ENCODE results near the gene C6orf89.

The C6orf89 gene

DNA sequence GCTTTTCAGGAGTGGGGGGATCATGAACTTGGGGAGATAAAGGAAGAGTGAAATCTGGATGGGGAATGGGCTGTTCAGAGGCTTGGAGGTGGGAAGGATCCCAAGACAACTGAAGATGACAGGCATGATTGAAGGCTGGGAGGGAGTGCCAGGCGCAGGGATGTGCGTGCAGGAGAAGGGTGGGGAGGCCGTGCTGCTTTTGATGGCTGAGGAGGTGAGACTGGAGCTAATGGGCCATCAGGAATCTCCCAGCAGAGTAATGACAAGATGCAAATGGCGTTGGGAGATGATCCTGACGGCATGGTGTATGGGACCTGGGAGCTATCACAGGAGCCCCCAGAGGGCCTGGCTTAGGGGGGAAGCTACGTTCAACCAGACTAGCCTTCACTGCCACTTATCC, 48.1 kb upstream of the C6orf89 start:
- no peak overlapping the region for H2AFZ ChIP-seq (ENCODE audit: low read length)
- no peaks in the 10 kb centered on the region; the same call in 1 of the 2 replicates for H3K36me3 ChIP-seq (ENCODE audit: insufficient read depth, low read length)
- H3K9ac ChIP-seq (ENCODE audit: low read length), result no peak overlapping the region
- no peaks in the 10 kb centered on the region for H3K79me2 ChIP-seq (ENCODE audit: insufficient read depth, low read length)
- no peaks in the 10 kb centered on the region for H4K20me1 ChIP-seq (ENCODE audit: insufficient read depth, low read length)
- H3K9me2 ChIP-seq (ENCODE audit: low read depth, low read length), result no peaks in the 10 kb centered on the region
- peaks cover 11% of the 10 kb centered on the region for H3K4me1 ChIP-seq (ENCODE audit: insufficient read depth, low read length, severe bottlenecking)
- peaks cover 9% of the 10 kb centered on the region; the same call in 1 of the 2 replicates for H3K27me3 ChIP-seq (ENCODE audit: insufficient read depth, low read length)
- no peak overlapping the region for H3K4me2 ChIP-seq (ENCODE audit: low read length)
- H3K4me3 ChIP-seq (ENCODE audit: low read depth, low read length, poor library complexity, severe bottlenecking), result no peak overlapping the region
- no peak for TF ChIP-seq EZH2 (IDR thresholded peaks at IDR 0.05; ENCODE audit: borderline replicate concordance, low read length)
- TF ChIP-seq, protein P1, sequence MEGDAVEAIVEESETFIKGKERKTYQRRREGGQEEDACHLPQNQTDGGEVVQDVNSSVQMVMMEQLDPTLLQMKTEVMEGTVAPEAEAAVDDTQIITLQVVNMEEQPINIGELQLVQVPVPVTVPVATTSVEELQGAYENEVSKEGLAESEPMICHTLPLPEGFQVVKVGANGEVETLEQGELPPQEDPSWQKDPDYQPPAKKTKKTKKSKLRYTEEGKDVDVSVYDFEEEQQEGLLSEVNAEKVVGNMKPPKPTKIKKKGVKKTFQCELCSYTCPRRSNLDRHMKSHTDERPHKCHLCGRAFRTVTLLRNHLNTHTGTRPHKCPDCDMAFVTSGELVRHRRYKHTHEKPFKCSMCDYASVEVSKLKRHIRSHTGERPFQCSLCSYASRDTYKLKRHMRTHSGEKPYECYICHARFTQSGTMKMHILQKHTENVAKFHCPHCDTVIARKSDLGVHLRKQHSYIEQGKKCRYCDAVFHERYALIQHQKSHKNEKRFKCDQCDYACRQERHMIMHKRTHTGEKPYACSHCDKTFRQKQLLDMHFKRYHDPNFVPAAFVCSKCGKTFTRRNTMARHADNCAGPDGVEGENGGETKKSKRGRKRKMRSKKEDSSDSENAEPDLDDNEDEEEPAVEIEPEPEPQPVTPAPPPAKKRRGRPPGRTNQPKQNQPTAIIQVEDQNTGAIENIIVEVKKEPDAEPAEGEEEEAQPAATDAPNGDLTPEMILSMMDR (IDR thresholded peaks at IDR 0.05; ENCODE audit: low read length), result no peak
- H3K27ac ChIP-seq (ENCODE audit: low read depth, low read length, poor library complexity, severe bottlenecking), result no peak overlapping the region
- H3F3A ChIP-seq (ENCODE audit: insufficient read depth, low read length), result no peaks in the 10 kb centered on the region
- peaks cover 7% of the 10 kb centered on the region for H3K9me3 ChIP-seq (ENCODE audit: low read length)

- TF ChIP-seq, protein P1 (IDR thresholded peaks at IDR 0.05; ENCODE audit: low read length), result no peak
- no peak for TF ChIP-seq EZH2 (IDR thresholded peaks at IDR 0.05; ENCODE audit: borderline replicate concordance, low read length)
- Histone ChIP-seq H3K9me3 (ENCODE audit: low read length) (no peaks in the 10 kb centered on the region), H3K79me2 (ENCODE audit: insufficient read depth, low read length) (no peaks in the 10 kb centered on the region), H3K9ac (ENCODE audit: low read length) (no peak within 1 kb of the TSS; the same call in 1 of the 2 replicates), H3K9me2 (ENCODE audit: low read depth, low read length) (no peaks in the 10 kb centered on the region), H3K27ac (ENCODE audit: low read depth, low read length, poor library complexity, severe bottlenecking) (no peak within 1 kb of the TSS), H3K4me3 (ENCODE audit: low read depth, low read length, poor library complexity, severe bottlenecking) (peak within 1 kb of the TSS; percentile 51), H2AFZ (ENCODE audit: low read length) (no peak within 1 kb of the TSS), H3K4me2 (ENCODE audit: low read length) (peak within 1 kb of the TSS; percentile 67), H3K27me3 (ENCODE audit: insufficient read depth, low read length) (peaks cover 9% of the 10 kb centered on the region; the same call in 1 of the 2 replicates), H3K36me3 (ENCODE audit: insufficient read depth, low read length) (no peaks in the 10 kb centered on the region), H3F3A (ENCODE audit: insufficient read depth, low read length) (no peaks in the 10 kb centered on the region), H4K20me1 (ENCODE audit: insufficient read depth, low read length) (no peaks in the 10 kb centered on the region), H3K4me1 (ENCODE audit: insufficient read depth, low read length, severe bottlenecking) (peaks cover 11% of the 10 kb centered on the region)
Observed at GRCh38 chr6:36838896-36839748, 46.6 kb upstream of the C6orf89 start, which contains the start of gene CPNE5. TSS of gene CPNE5 (minus strand) at chr6:36839444. CDS start at chr6:36839377, 67 bp downstream.

DNA sequence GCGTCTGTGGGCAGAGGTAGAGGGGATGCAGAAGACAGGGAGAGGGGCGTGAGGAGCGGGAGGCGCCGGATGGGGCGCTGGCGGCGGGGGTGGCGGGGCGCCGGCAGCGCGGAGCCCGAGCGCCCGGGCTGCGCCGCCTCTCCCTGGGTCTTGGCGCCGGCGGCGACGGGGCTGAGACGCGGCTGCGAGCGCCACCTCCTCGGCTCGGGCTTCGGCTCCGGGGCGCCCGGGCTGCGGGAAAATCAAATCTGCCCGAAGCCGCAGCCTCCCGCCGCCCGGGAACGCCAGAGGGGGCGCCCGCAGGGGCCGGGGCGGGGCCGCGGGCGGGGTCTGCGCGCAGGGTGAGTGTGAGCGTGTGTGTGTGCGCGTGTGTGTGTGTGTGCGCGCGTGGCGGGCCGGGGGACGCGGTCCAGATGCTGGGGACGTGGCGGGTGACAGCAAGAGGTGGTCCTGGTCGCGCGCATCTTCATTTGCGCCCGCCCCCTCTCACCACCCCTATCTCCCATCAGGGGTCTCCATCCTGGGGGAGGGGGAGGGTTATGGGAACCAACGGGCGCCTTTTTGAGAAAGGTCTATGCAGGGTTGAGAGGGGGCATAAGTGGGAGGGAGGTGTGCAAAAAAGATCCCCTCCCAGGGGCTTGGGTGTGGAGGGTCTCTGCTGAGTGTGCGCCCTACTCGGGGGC, 45.9 kb upstream of the C6orf89 start:
- Histone ChIP-seq H3K9me3 (ENCODE audit: low read length) (no peaks in the 10 kb centered on the region), H4K20me1 (ENCODE audit: insufficient read depth, low read length) (no peaks in the 10 kb centered on the region), H3K79me2 (ENCODE audit: insufficient read depth, low read length) (no peaks in the 10 kb centered on the region), H3K9ac (ENCODE audit: low read length) (no peak overlapping the region; the same call in 1 of the 2 replicates), H3K4me3 (ENCODE audit: low read depth, low read length, poor library complexity, severe bottlenecking) (peak overlapping the region; percentile 51), H3K27me3 (ENCODE audit: insufficient read depth, low read length) (peaks cover 9% of the 10 kb centered on the region; the same call in 1 of the 2 replicates), H3K36me3 (ENCODE audit: insufficient read depth, low read length) (no peaks in the 10 kb centered on the region), H2AFZ (ENCODE audit: low read length) (no peak overlapping the region), H3K4me2 (ENCODE audit: low read length) (peak overlapping the region; percentile 67), H3F3A (ENCODE audit: insufficient read depth, low read length) (no peaks in the 10 kb centered on the region), H3K27ac (ENCODE audit: low read depth, low read length, poor library complexity, severe bottlenecking) (no peak overlapping the region), H3K9me2 (ENCODE audit: low read depth, low read length) (no peaks in the 10 kb centered on the region), H3K4me1 (ENCODE audit: insufficient read depth, low read length, severe bottlenecking) (peaks cover 11% of the 10 kb centered on the region)
- TF ChIP-seq, protein P1 (IDR thresholded peaks at IDR 0.05; ENCODE audit: low read length), result peak; percentile 20; the same call in 1 of the 2 replicates
- no peak for TF ChIP-seq EZH2 (IDR thresholded peaks at IDR 0.05; ENCODE audit: borderline replicate concordance, low read length)

All from OCI-LY1 (cell line).